ENCODE measurements around the gene TPGS1. TPM values are rescaled to one million over a fixed set of nuclear protein-coding genes. Genes with fewer than 3 reads are reported as not detected.

Gene TPGS1
- total RNA-seq, 4 donors from 2014 or later, result 12.6 to 37.5 (median 29.9) TPM

GRCh38 chr19:484494-484893 is 22.8 kb upstream of the TPGS1 start:
- Histone ChIP-seq H3K9me3 (no peaks in the 10 kb centered on the region), H3K4me3 (no peak overlapping the region), H3K27ac (no peak overlapping the region), H3K4me1 (no peaks in the 10 kb centered on the region), H3K27me3 (no peaks in the 10 kb centered on the region), H3K36me3 (no peaks in the 10 kb centered on the region)
- no peak for DNase-seq
- intact Hi-C loops (cut with DNase I; ENCODE audit: low total_unique reads), result no loop called here
- TF ChIP-seq POLR2A (IDR thresholded peaks at IDR 0.05) (no peak), CTCF (IDR thresholded peaks at IDR 0.05) (no peak)

DNA sequence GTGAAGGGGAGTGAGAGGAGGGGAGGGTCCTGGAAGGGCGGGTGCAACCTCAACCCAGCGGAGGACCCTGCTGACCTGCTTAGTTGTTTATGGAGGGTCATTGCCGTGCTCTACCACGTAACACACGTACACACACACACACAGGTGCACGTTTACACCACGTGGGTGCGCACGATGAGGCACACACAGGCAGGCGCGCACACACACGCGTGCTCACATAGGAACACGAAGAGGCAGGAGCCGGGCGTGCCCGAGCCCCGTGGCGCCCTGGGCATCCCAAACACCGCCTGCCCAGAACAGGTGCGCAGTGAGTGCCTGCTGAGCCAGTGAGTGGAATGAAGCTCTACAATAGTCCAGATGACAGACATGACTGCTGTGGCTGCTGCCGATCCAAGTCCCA is 22.2 kb upstream of the TPGS1 start:
- no peak overlapping the region for H3K4me3 ChIP-seq
- TF ChIP-seq POLR2A (IDR thresholded peaks at IDR 0.05) (no peak), CTCF (IDR thresholded peaks at IDR 0.05) (no peak)
- no peaks in the 10 kb centered on the region for H3K27me3 ChIP-seq
- DNase-seq, result no peak
- H3K4me1 ChIP-seq, result no peaks in the 10 kb centered on the region
- H3K27ac ChIP-seq, result no peak overlapping the region
- intact Hi-C loops (cut with DNase I; ENCODE audit: low total_unique reads), result no loop called here
- H3K9me3 ChIP-seq, result no peaks in the 10 kb centered on the region
- H3K36me3 ChIP-seq, result no peaks in the 10 kb centered on the region

DNA sequence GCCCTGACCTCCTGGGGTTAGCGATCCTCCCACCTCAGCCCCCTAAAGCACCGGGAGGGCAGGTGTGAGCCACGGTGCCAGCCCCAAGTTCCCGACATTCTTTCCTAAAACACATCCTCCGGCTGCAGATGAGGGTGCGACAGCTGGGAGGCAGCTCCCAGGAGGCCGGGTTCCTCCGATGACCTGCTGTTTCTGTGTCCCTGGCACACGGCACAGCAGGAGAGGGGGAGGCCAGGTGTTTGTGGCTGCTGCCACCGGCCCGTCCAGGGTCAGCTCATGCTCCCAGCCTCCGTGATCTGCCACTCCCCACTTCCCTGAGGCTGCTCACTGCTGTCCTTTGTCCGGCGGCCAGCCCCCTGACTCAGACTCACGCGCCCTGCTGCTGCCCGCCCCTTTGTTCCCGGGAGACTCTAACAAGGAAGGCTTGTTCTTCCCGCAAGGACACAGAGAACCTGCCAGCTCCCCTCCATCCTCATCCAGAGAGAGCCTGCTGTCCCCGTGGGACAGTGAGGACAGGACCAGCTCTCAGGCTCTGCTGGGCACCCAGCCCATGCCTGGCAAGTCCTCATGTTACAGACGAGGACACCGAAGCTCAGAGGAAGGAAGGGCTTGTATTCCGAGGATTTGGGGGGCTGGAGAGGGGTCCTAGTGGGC is 21.6 kb upstream of the TPGS1 start:
- DNase-seq, result no peak
- H3K27ac ChIP-seq, result no peak overlapping the region
- no peaks in the 10 kb centered on the region for H3K36me3 ChIP-seq
- no peaks in the 10 kb centered on the region for H3K27me3 ChIP-seq
- H3K4me3 ChIP-seq, result no peak overlapping the region
- H3K9me3 ChIP-seq, result no peaks in the 10 kb centered on the region
- TF ChIP-seq POLR2A (IDR thresholded peaks at IDR 0.05) (no peak), CTCF (IDR thresholded peaks at IDR 0.05) (no peak)
- intact Hi-C loops (cut with DNase I; ENCODE audit: low total_unique reads), result no loop called here
- H3K4me1 ChIP-seq, result no peaks in the 10 kb centered on the region

GRCh38 chr19:488505-489417 is 18.5 kb upstream of the TPGS1 start:
- intact Hi-C loops (cut with DNase I; ENCODE audit: low total_unique reads), result no loop called here
- TF ChIP-seq CTCF (IDR thresholded peaks at IDR 0.05), result peak in 2 of 4 experiments; percentile 39 to 63
- TF ChIP-seq POLR2A (IDR thresholded peaks at IDR 0.05), result peak; percentile 59 to 84
- H3K36me3 ChIP-seq, result no peaks in the 10 kb centered on the region
- peak overlapping the region; percentile 85 to 87 for H3K27ac ChIP-seq
- H3K4me1 ChIP-seq, result no peaks in the 10 kb centered on the region
- H3K4me3 ChIP-seq, result peak overlapping the region; percentile 48 to 83
- no peaks in the 10 kb centered on the region for H3K9me3 ChIP-seq
- H3K27me3 ChIP-seq, result no peaks in the 10 kb centered on the region
- DNase-seq, result peak; percentile 91 to 96
